GM18951 (cell line): Measurements from ENCODE around the gene MAST4.
A peak's percentile ranks its signal among the peaks of the same experiment; 100 is the strongest.

ENCODE experiments used
- POLR2A ChIP-seq: IDR thresholded peaks from 4 replicates; pipeline ENCODE4 v1.6.1; 2011; ENCODE audit warnings: mild to moderate bottlenecking; ENCODE audit not compliant: insufficient read length, insufficient read depth; ENCODE audit errors: extremely low read depth
- in situ Hi-C: fragments of 300-500 bp; cut with MboI; formaldehyde crosslinking; loops from one replicate; pipeline ENCODE4 v1.12.0; 2022; ENCODE audit warnings: low sequenced_read_pairs, mixed read lengths, inconsistent platforms; ENCODE audit not compliant: unreplicated experiment

Gene MAST4

GRCh38 chr5:67196537-67197059 is 600.4 kb downstream of the MAST4 start, which contains the start of gene CD180:
CD180 (minus strand) TSS chr5:67196799; CDS start chr5:67196641, 158 bp downstream.
- in situ Hi-C loops, result no loop called here
- TF ChIP-seq POLR2A, result peak; percentile 37

- TF ChIP-seq POLR2A, result no peak
- in situ Hi-C loops, result no loop called here
Measured at GRCh38 chr5:67197536-67197935, 601.3 kb downstream of the MAST4 start.

GRCh38 chr5:67198917-67199316 is 602.7 kb downstream of the MAST4 start:
- no peak for TF ChIP-seq POLR2A
- in situ Hi-C loops, result no loop called here

GRCh38 chr5:67199859-67200258 is 603.7 kb downstream of the MAST4 start:
- in situ Hi-C loops, result no loop called here
- no peak for TF ChIP-seq POLR2A

- no peak for TF ChIP-seq POLR2A
- in situ Hi-C loops, result no loop called here
Measured at GRCh38 chr5:67200809-67201562, 604.8 kb downstream of the MAST4 start.

- in situ Hi-C loops, result no loop called here
- TF ChIP-seq POLR2A, result no peak
Measured at GRCh38 chr5:67201897-67202549, 605.8 kb downstream of the MAST4 start.

GRCh38 chr5:67202828-67203227 is 606.6 kb downstream of the MAST4 start:
- TF ChIP-seq POLR2A, result no peak
- in situ Hi-C loops, result no loop called here

GRCh38 chr5:67203701-67204074 is 607.5 kb downstream of the MAST4 start:
- in situ Hi-C loops, result no loop called here
- TF ChIP-seq POLR2A, result no peak

- no peak for TF ChIP-seq POLR2A
- in situ Hi-C loops, result no loop called here
Measured at GRCh38 chr5:67204821-67205220, 608.6 kb downstream of the MAST4 start.

GRCh38 chr5:67205981-67206380 is 609.8 kb downstream of the MAST4 start:
- TF ChIP-seq POLR2A, result no peak
- in situ Hi-C loops, result no loop called here

- in situ Hi-C loops, result no loop called here
- TF ChIP-seq POLR2A, result no peak
Measured at GRCh38 chr5:67206461-67206860, 610.3 kb downstream of the MAST4 start.

GRCh38 chr5:67206929-67207328 is 610.7 kb downstream of the MAST4 start:
- peak; percentile 20 for TF ChIP-seq POLR2A
- in situ Hi-C loops, result no loop called here

GRCh38 chr5:67208403-67208802 is 612.2 kb downstream of the MAST4 start:
- in situ Hi-C loops, result no loop called here
- TF ChIP-seq POLR2A, result no peak
